PC-3 (cell line): ENCODE results near the gene YARS2. TPM values are rescaled to one million over a fixed set of nuclear protein-coding genes. Genes with fewer than 3 reads are reported as not detected.

ENCODE experiments used
- ATAC-seq: fragments of 200-7000 bp; cut with Tn5 transposase; 2 replicates; pipeline ENCODE4 v1.9.1; 2020; ENCODE audit warnings: mild to moderate bottlenecking, moderate library complexity
- BruUV-seq: library from RNA; stranded (reverse); fragments of 400-500 nt; replicated peaks from 2 replicates; lab custom pipeline; 2021; lab: Mats Ljungman, UMichigan
- CTCF ChIA-PET: fragments of 300-600 bp; sonication (Branson Sonifier 250); formaldehyde crosslinking; loops from one replicate; lab custom pipeline; 2022; ENCODE audit warnings: antibody characterized with exemption; lab: Charles Lee
- POLR2A ChIA-PET: fragments of 300-600 bp; sonication (Branson Sonifier 250); formaldehyde crosslinking; loops from one replicate; lab custom pipeline; 2022; ENCODE audit warnings: antibody characterized with exemption; ENCODE audit not compliant: unreplicated experiment; lab: Charles Lee
- DNase-seq: peaks from one replicate; pipeline ENCODE4 v3.0.0-alpha.2; 2015
- H2AFZ ChIP-seq: fragments of 300-600 bp; sonication (generic); 2 replicates; pipeline ENCODE4 v1.6.0; 2016; ENCODE audit warnings: antibody characterized with exemption, low read length
- H3F3A ChIP-seq: fragments of 300-600 bp; sonication (generic); one replicate; pipeline ENCODE4 v1.6.0; 2017; ENCODE audit warnings: antibody characterized with exemption, low read length, control low read depth, mild to moderate bottlenecking; ENCODE audit not compliant: unreplicated experiment
- H3K27ac ChIP-seq: fragments of 300-600 bp; sonication (generic); 2 replicates; pipeline ENCODE4 v1.5.1; 2016; ENCODE audit warnings: mild to moderate bottlenecking, low read length
- H3K27me3 ChIP-seq: fragments of 300-600 bp; sonication (generic); 2 replicates; pipeline ENCODE4 v1.6.1; 2016; ENCODE audit warnings: low read length, mixed read lengths
- H3K36me3 ChIP-seq: fragments of 300-600 bp; sonication (generic); 2 replicates; pipeline ENCODE4 v1.6.1; 2016; ENCODE audit warnings: low read depth, mixed run types, low read length, mixed read lengths
- H3K4me1 ChIP-seq: fragments of 300-600 bp; sonication (generic); 2 replicates; pipeline ENCODE4 v1.5.1; 2016; ENCODE audit warnings: low read length; ENCODE audit not compliant: insufficient read depth
- H3K4me2 ChIP-seq: fragments of 300-600 bp; sonication (generic); 2 replicates; pipeline ENCODE4 v1.6.0; 2016; ENCODE audit warnings: low read length
- H3K4me3 ChIP-seq: fragments of 300-600 bp; sonication (generic); 2 replicates; pipeline ENCODE4 v1.5.1; 2016; ENCODE audit warnings: mild to moderate bottlenecking, low read length, mixed read lengths
- H3K79me2 ChIP-seq: fragments of 300-600 bp; sonication (generic); 2 replicates; pipeline ENCODE4 v1.6.1; 2017; ENCODE audit warnings: low read length, mixed read lengths
- H3K9ac ChIP-seq: fragments of 300-600 bp; sonication (generic); 2 replicates; pipeline ENCODE4 v1.6.0; 2016; ENCODE audit warnings: mild to moderate bottlenecking, low read length
- H3K9me2 ChIP-seq: fragments of 300-600 bp; sonication (generic); replicated peaks from 2 replicates; pipeline ENCODE4 v1.6.1; 2016; ENCODE audit warnings: mixed run types, low read length, mixed read lengths
- H3K9me3 ChIP-seq: fragments of 300-600 bp; sonication (generic); 2 replicates; pipeline ENCODE4 v1.6.1; 2016; ENCODE audit warnings: low read length, mixed read lengths
- H4K20me1 ChIP-seq: fragments of 300-600 bp; sonication (generic); 2 replicates; pipeline ENCODE4 v1.6.1; 2016; ENCODE audit warnings: low read length, mixed read lengths
- EZH2 ChIP-seq: fragments of 300-600 bp; sonication (generic); IDR thresholded peaks from one replicate; pipeline ENCODE4 v1.6.1; 2017; ENCODE audit warnings: antibody characterized with exemption, mild to moderate bottlenecking, low read length; ENCODE audit not compliant: unreplicated experiment
- EZH2phosphoT487 ChIP-seq: fragments of 300-600 bp; sonication (generic); IDR thresholded peaks from 2 replicates; pipeline ENCODE4 v1.6.1; 2018; ENCODE audit warnings: mild to moderate bottlenecking, antibody characterized with exemption, low read length, borderline replicate concordance
- intact Hi-C: fragments of 100-400 bp; cut with micrococcal nuclease; formaldehyde crosslinking; loops from 2 replicates; pipeline ENCODE4 v1.9.0; 2023
- total RNA-seq: library from RNA; depleted of rRNA; stranded (reverse); fragments of >200 nt; gene quantifications from 2 replicates; pipeline ENCODE4 v1.2.3, GENCODE V29; 2014
- TF ChIP-seq, protein P1 (sequence below): fragments of 300-600 bp; sonication (generic); conservative IDR thresholded peaks from 2 replicates; pipeline ENCODE4 v1.5.1; 2017; ENCODE audit warnings: antibody characterized with exemption, low read depth, mild to moderate bottlenecking, low read length

YARS2 gene
- total RNA-seq, 1 experiment from 2014 or later: 37.4 TPM

DNA sequence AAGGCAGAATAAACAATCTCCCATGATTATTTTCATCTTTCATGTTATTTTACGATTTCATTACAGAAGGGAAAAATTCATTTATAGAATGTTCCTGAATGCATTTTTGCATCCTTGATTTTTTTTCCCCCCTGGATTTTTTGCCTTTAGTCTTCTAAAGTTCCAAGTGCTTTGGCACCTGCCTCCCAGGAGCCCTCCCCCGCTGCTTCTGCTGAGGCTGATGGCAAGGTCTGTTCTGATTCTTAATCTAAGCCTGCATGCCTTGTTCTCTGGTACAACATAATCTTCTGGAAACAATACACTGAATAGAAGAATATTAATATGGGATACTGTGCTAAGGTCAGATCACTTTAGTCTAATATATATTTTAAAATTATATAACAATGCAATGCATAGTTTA is 18.0 kb downstream of the YARS2 start:
- intact Hi-C loops: no loop called here
- ATAC-seq: no peak
- no peak overlapping the region for H3K27ac ChIP-seq
- H2AFZ ChIP-seq: no peak overlapping the region
- H3K9ac ChIP-seq: no peak overlapping the region
- no peaks in the 10 kb centered on the region for H3K79me2 ChIP-seq
- H3K4me3 ChIP-seq: no peak overlapping the region
- H3K27me3 ChIP-seq: no peaks in the 10 kb centered on the region
- no peaks in the 10 kb centered on the region for H3K4me1 ChIP-seq
- BruUV-seq: no TSS peak
- no peaks in the 10 kb centered on the region for H3F3A ChIP-seq
- DNase-seq: no peak
- no peak overlapping the region for H3K4me2 ChIP-seq
- peaks cover 39% of the 10 kb centered on the region for H3K36me3 ChIP-seq
- POLR2A ChIA-PET: no interaction called here
- H3K9me2 ChIP-seq: no peaks in the 10 kb centered on the region
- CTCF ChIA-PET: no interaction called here
- TF ChIP-seq, protein P1, sequence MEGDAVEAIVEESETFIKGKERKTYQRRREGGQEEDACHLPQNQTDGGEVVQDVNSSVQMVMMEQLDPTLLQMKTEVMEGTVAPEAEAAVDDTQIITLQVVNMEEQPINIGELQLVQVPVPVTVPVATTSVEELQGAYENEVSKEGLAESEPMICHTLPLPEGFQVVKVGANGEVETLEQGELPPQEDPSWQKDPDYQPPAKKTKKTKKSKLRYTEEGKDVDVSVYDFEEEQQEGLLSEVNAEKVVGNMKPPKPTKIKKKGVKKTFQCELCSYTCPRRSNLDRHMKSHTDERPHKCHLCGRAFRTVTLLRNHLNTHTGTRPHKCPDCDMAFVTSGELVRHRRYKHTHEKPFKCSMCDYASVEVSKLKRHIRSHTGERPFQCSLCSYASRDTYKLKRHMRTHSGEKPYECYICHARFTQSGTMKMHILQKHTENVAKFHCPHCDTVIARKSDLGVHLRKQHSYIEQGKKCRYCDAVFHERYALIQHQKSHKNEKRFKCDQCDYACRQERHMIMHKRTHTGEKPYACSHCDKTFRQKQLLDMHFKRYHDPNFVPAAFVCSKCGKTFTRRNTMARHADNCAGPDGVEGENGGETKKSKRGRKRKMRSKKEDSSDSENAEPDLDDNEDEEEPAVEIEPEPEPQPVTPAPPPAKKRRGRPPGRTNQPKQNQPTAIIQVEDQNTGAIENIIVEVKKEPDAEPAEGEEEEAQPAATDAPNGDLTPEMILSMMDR: no peak
- no peak for TF ChIP-seq EZH2phosphoT487
- TF ChIP-seq EZH2: no peak
- no peaks in the 10 kb centered on the region for H4K20me1 ChIP-seq
- no peaks in the 10 kb centered on the region for H3K9me3 ChIP-seq

DNA sequence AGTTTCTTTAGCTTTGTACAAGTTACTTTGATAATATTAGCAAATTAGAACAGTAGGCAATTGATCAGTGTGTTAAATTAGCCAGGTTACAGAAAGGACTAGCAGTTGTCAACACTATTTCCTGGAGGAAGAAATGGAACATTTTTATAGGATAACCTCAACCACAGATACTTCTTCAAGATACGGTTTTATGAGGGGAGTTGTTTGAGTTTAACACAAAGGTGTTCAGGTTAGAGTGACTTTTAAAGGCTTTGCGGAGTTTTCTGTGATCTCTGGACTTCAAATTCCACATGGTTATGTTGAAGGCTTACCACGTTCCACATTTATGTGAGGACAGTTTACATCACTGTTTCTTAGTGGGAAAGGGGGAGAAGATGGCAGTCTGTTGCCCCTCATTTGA is 19.3 kb downstream of the YARS2 start:
- Histone ChIP-seq H3K36me3 (peaks cover 36% of the 10 kb centered on the region), H3K27ac (no peak overlapping the region)
- no TSS peak for BruUV-seq

DNA sequence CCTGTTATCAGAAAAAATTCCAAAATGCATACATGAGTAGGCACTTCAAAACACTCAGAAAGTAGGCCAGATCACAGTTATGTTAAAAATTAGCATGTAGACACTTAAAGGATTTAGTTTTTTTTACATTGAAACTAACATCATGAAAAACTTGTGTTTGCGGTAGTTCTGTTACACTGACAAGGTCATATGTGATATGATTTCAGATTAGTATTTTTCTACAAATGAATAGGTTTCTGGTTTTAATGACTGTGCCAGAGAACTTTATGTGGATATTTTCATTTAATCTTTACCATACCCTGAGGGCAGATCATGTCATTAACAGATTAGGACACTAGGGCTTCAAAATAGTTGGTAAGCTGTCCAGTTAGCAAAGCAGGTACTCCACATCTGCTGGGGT is 20.7 kb downstream of the YARS2 start:
- no peaks in the 10 kb centered on the region for H3K79me2 ChIP-seq

More for the DNA sequence above, 19.3 kb downstream of the YARS2 start:
- intact Hi-C loops: no loop called here
- Histone ChIP-seq H3K4me1 (no peaks in the 10 kb centered on the region), H2AFZ (no peak overlapping the region), H3K79me2 (no peaks in the 10 kb centered on the region), H3K9ac (no peak overlapping the region), H3K4me2 (no peak overlapping the region), H3K9me2 (no peaks in the 10 kb centered on the region), H3F3A (no peaks in the 10 kb centered on the region), H3K27me3 (no peaks in the 10 kb centered on the region), H3K9me3 (no peaks in the 10 kb centered on the region), H3K4me3 (no peak overlapping the region), H4K20me1 (no peaks in the 10 kb centered on the region)
- DNase-seq (no peak), ATAC-seq (no peak)
- CTCF ChIA-PET: no interaction called here
- TF ChIP-seq EZH2: no peak
- TF ChIP-seq EZH2phosphoT487: no peak
- TF ChIP-seq, protein P1: no peak
- POLR2A ChIA-PET: no interaction called here

More for the DNA sequence above, 20.7 kb downstream of the YARS2 start:
- no peak overlapping the region for H3K27ac ChIP-seq
- no peaks in the 10 kb centered on the region for H3K27me3 ChIP-seq
- ATAC-seq (no peak), DNase-seq (no peak)
- H4K20me1 ChIP-seq: no peaks in the 10 kb centered on the region
- no peak overlapping the region for H3K4me3 ChIP-seq
- POLR2A ChIA-PET: no interaction called here
- no peaks in the 10 kb centered on the region for H3K4me1 ChIP-seq
- no peak overlapping the region for H2AFZ ChIP-seq
- no TSS peak for BruUV-seq
- no peaks in the 10 kb centered on the region for H3F3A ChIP-seq
- H3K9me3 ChIP-seq: no peaks in the 10 kb centered on the region
- TF ChIP-seq, protein P1: no peak
- TF ChIP-seq EZH2: no peak
- no peak for TF ChIP-seq EZH2phosphoT487
- no peak overlapping the region for H3K9ac ChIP-seq
- H3K36me3 ChIP-seq: peaks cover 34% of the 10 kb centered on the region
- no peaks in the 10 kb centered on the region for H3K9me2 ChIP-seq
- CTCF ChIA-PET: interaction anchor here (0.6 kb wide), 1 partner anchor 191 kb away, joined by 3 read pairs; no protein-coding TSS in a partner anchor
- intact Hi-C loops: no loop called here
- no peak overlapping the region for H3K4me2 ChIP-seq
